T1000 (cell line): Measurements from ENCODE around the gene NISCH.

Experiments used
- DNase-seq: peaks from one replicate; lab custom pipeline; 2025; ENCODE audit warnings: mixed read lengths; lab: John Stamatoyannopoulos, UW

The NISCH gene

DNA sequence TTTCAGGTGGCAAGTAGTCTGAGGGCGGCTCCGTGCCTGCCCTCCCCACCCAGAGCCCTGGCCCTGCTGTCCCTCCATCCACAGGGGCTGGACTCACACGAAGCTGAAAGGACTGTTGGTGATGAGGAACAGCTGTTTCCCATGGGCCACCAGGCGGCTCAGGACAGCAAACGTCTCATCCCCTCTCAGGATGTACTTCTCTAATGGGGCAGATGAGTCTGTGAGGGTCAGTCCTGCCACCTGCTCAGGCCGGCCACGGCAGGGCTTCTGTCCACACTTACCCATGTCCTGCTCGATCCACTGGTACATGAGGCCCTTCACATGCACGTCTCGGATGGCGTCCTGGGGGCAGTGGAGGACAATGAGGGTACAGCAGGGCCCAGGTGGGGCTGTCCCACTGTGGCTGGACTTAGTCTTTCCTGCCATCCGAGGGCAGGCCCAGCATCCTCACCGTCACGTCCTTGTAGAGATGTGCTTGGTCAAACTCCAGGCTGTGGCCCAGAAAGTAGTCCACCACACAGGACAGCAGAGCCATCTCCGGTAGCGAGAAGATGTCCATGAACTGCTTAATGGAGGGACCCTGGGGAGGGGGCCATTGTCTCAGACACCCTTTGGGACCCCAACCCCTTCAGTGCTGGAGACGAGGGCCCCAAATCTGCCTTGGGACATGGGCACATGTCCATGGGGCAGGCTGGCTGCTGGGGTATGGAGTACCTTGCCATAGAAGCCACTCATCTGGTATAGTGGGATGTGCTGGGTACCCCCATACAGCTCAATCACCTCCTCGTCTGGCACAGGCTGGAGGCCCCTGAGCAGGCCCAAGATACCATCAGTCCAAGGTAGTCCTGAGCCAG lies 72.6 kb downstream of the NISCH start:
- DNase-seq: no peak

- no peak for DNase-seq
Measured at GRCh38 chr3:52528586-52529375, 73.4 kb downstream of the NISCH start.

- no peak for DNase-seq
Measured at GRCh38 chr3:52529376-52530333, 74.3 kb downstream of the NISCH start.

DNA sequence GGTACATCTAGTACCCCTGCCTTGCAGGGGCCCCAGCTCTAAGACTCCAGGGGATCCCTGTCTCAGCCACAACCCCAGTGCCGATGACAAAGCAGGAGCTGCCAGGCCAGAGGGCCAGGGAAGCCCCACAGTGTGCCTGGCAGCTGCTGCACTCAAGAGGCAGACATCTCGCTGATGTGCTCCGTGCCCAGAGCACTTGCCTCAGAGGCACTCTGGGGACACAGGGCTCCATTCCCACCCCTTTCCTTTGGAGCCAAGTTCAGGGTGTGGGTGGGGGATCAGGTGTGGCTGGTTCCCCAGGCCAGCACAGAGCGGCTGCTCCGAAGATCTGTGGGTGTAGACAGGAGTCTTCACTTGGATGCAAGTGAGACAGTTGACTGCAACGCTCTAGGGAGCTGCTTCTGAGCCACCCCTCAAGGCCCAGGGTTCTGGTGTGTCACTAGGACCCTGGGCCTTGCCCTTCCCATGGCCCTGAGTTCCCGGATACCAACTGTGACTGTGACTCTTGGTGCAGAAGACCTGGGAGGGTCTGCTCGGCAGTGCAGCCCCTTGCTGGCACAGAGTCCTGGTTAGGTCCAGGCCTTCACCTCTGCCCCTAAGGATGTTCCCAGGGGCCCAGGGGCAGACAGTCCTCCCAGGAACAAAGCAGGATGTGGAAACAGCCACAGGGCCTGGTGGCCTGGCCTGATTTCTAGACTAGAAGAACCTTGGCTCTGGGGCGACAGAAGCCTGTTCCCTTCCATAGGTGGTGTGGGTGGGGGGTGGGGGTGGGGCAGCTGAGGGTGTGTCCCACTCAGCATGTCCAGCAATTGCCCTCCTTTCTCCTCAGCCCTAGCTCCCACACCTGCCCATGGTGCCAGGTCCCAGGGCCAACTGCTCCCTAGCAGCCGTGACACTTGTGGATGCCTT lies 75.8 kb downstream of the NISCH start:
- DNase-seq: no peak

GRCh38 chr3:52531860-52532516 lies 76.6 kb downstream of the NISCH start:
- no peak for DNase-seq

DNA sequence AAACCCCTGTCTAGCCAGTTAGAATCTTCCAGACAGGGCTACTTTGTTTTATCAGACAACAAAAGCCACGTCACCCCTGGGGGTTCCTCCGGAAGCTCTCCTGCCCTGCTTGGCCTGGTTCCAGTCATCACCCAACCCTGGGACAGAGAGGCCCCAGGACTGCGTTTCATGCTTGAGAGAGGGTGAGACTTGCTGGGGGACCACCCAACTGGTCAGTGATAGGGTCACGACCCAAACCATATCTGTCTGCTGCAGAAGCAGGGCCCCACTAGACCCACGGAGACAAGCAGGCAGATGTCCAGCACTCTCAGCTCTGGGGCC lies 77.1 kb downstream of the NISCH start:
- DNase-seq: peak; percentile 33

GRCh38 chr3:52532838-52533622 lies 77.6 kb downstream of the NISCH start:
- no peak for DNase-seq

DNA sequence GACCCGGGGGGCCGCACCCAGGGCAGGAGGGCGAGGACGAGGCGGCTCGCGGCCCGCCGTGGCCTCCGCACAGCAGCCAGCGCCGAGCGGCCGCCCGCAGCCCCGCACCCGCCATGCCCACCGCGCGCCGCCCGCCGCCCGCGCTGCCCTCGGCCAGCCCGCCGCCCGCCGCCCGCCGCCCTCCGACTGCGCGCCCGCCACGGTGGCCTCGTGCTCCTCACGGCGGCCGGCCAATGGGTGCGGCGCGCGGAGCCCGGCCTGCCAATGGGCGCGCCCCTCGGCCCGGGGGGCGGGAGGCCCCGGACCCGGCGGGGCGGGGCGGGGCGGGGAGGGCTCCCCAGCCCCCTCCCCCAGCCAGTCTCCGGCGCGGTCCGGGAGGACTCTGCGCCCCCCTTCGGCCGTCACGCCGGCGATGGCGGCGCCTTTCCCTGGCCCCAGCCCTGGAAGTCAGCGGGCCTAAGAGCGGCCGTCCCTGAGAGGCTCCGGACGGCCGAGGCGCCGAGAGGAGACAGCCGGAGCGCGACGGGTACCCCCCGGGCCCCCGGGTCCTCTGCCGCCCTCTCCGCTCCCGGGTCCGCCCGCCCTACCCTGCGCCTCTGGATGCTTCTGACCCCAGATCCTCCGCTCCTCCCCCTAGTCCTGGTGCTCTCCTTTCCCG lies 78.3 kb downstream of the NISCH start, which contains the start of gene NT5DC2:
TSS of gene NT5DC2 (minus strand) at position 235 of the 658 bp plus-strand sequence. CDS start at position 115, 120 bp downstream.
- peak; percentile 61 for DNase-seq

- no peak for DNase-seq
Measured at GRCh38 chr3:52534281-52535183, 79.1 kb downstream of the NISCH start.

GRCh38 chr3:52535411-52536111 lies 80.2 kb downstream of the NISCH start:
- DNase-seq: no peak

- DNase-seq: no peak
Measured at GRCh38 chr3:52536112-52536368, 80.6 kb downstream of the NISCH start.

DNA sequence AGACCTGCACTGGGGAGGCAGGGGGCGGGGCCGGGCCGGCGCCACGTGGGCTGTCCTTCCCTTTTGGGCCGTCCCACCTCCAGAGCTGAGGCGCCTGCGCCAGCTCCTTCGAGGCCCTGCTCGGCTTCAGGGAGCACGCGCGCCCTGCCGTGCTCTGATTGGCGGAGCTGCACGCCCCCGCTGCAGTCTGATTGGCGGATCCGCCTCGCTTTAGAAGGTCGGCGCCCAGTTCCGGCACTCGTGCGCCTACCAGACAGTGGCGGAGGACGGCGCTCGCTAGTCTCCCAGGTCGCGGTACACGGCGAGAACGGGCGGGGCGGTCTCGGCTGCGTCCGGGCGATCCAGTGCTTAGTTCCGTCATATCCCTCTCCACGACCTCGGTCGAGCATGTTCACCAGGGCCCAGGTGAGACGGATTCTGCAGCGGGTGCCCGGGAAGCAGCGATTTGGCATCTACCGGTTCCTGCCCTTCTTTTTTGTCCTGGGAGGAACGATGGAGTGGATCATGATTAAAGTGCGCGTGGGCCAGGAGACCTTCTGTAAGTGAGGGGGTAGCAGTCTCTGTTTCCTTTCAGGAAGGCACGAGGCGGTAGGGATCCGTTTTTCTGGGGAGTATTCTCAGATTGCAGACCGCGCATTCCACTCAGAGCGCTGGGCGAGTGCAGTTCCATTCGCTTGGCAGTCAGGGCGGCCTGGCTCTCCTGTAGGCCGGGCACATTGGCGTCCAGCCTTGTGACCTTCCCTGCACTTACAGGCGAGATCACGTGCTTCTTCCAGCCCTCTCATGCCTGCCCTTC lies 81.2 kb downstream of the NISCH start, which contains the start of gene UQCC5:
TSS of gene UQCC5 (plus strand) at position 237 of the 796 bp plus-strand sequence. CDS start at position 388, 151 bp downstream.
- peak; percentile 96 for DNase-seq

- DNase-seq: no peak
Measured at GRCh38 chr3:52537165-52537620, 81.8 kb downstream of the NISCH start.

GRCh38 chr3:52537726-52538421 lies 82.5 kb downstream of the NISCH start:
- no peak for DNase-seq

GRCh38 chr3:52539010-52539653 lies 83.7 kb downstream of the NISCH start:
- no peak for DNase-seq
